GM12878 (cell line): ENCODE data around the gene ZNF134. TPM values are rescaled to one million over a fixed set of nuclear protein-coding genes. Genes with fewer than 3 reads are reported as not detected.

Source experiments
- ATAC-seq: fragments of 200-7000 bp; cut with Tn5 transposase; 3 replicates; pipeline ENCODE4 v1.9.1; 2020; ENCODE audit warnings: mild to moderate bottlenecking, moderate library complexity
- BruUV-seq: library from RNA; stranded (reverse); fragments of 400-500 nt; replicated peaks from 2 replicates; lab custom pipeline; 2021; lab: Mats Ljungman, UMichigan
- CTCF ChIA-PET: fragments of 300-600 bp; sonication (Branson Sonifier 250); formaldehyde crosslinking; extraction: SDS; loops from one replicate; lab custom pipeline; 2021; ENCODE audit warnings: inconsistent platforms; lab: Yijun Ruan, JAX
- POLR2A ChIA-PET: fragments of 350-600 bp; formaldehyde crosslinking; extraction: SDS; loops from one replicate; lab custom pipeline; 2021; ENCODE audit warnings: inconsistent platforms; lab: Charles Lee
- RAD21 ChIA-PET: fragments of 300-600 bp; sonication (Branson Sonifier 250); formaldehyde crosslinking; loops from one replicate; lab custom pipeline; 2023; ENCODE audit warnings: antibody characterized with exemption; ENCODE audit not compliant: unreplicated experiment; lab: Charles Lee
- SMC1A ChIA-PET: fragments of 300-600 bp; sonication (Branson Sonifier 250); formaldehyde crosslinking; loops from one replicate; lab custom pipeline; 2023; ENCODE audit not compliant: unreplicated experiment, uncharacterized antibody; lab: Charles Lee
- DNase-seq: peaks from one replicate; pipeline ENCODE4 v3.0.0-alpha.2; 2011; ENCODE audit warnings: low read depth, low spot score
- FAIRE-seq: peaks from 3 replicates; lab custom pipeline; 2011; peaks lifted over from hg19 to GRCh38; lab: Jason Lieb, UNC
- H2AFZ ChIP-seq: 2 replicates; pipeline ENCODE4 v1.6.0; 2011; ENCODE audit warnings: low read depth, low read length, control low read depth; ENCODE audit not compliant: control insufficient read depth
- H3K27ac ChIP-seq: 2 replicates; pipeline ENCODE4 v1.5.1; 2011; ENCODE audit warnings: control low read depth; ENCODE audit not compliant: control insufficient read depth, insufficient read depth
- H3K27me3 ChIP-seq, 2 experiments: replicated peaks in 1 of 2; 2 replicates each; pipeline versions ENCODE4 v1.6.0 to v1.6.1; 2011; ENCODE audit warnings: low read length in 1 of 2; ENCODE audit not compliant: control insufficient read depth in 2 of 2, insufficient read depth in 2 of 2
- H3K36me3 ChIP-seq, 2 experiments: 2 replicates each; pipeline ENCODE4 v1.5.1; 2011; ENCODE audit warnings: low read length in 1 of 2; ENCODE audit not compliant: control insufficient read depth in 2 of 2, insufficient read depth in 2 of 2
- H3K4me1 ChIP-seq: 2 replicates; pipeline ENCODE4 v1.6.1; 2011; ENCODE audit warnings: mild to moderate bottlenecking, low read length, moderate library complexity, mixed read lengths; ENCODE audit not compliant: control insufficient read depth, insufficient read depth
- H3K4me2 ChIP-seq: 2 replicates; pipeline ENCODE4 v1.6.0; 2011; ENCODE audit warnings: control low read depth; ENCODE audit not compliant: control insufficient read depth, insufficient read depth
- H3K4me3 ChIP-seq: fragments of 200-600 bp; sonication (generic); 2 replicates; pipeline ENCODE4 v1.5.1; 2016
- H3K79me2 ChIP-seq: 2 replicates; pipeline ENCODE4 v1.6.0; 2011; ENCODE audit warnings: low read length; ENCODE audit not compliant: control insufficient read depth, insufficient read depth
- H3K9ac ChIP-seq: 2 replicates; pipeline ENCODE4 v1.8.0; 2011; ENCODE audit warnings: low read length, control low read depth, mixed read lengths; ENCODE audit not compliant: control insufficient read depth, insufficient read depth
- H3K9me3 ChIP-seq: replicated peaks from 3 replicates; pipeline ENCODE4 v1.5.1; 2011; ENCODE audit warnings: mild to moderate bottlenecking, low read length; ENCODE audit not compliant: control insufficient read depth, insufficient read depth
- H4K20me1 ChIP-seq: 2 replicates; pipeline ENCODE4 v1.6.0; 2011; ENCODE audit not compliant: control insufficient read depth, insufficient read depth
- BACH1 ChIP-seq: fragments of 450-650 bp; IDR thresholded peaks from 2 replicates; pipeline ENCODE4 v1.6.1; 2017; ENCODE audit warnings: mild to moderate bottlenecking, borderline replicate concordance
- BHLHE40 ChIP-seq, 2 experiments: fragments of 450-650 bp in 1 of 2; IDR thresholded peaks; 2 replicates each; pipeline ENCODE4 v1.6.1; 2011 to 2017; ENCODE audit warnings: low read depth in 2 of 2, borderline replicate concordance in 1 of 2, improper control_type of control experiment in 1 of 2, low read length in 1 of 2, mild to moderate bottlenecking in 1 of 2
- POU2F2 ChIP-seq: IDR thresholded peaks from 3 replicates; pipeline ENCODE4 v1.6.1; 2011; ENCODE audit warnings: low read depth, mild to moderate bottlenecking, low read length, borderline replicate concordance
- SREBF2 ChIP-seq: IDR thresholded peaks from 2 replicates; pipeline ENCODE4 v1.6.1; 2012; ENCODE audit warnings: mild to moderate bottlenecking, low read length
- ZNF207 ChIP-seq: fragments of 450-650 bp; IDR thresholded peaks from 2 replicates; pipeline ENCODE4 v1.6.1; 2014; ENCODE audit warnings: antibody characterized with exemption, mild to moderate bottlenecking, borderline replicate concordance
- WGBS: methylation state at CpG from one replicate; pipeline ENCODE4 v1.1.6; 2016; ENCODE audit warnings: low lambda C conversion rate; ENCODE audit not compliant: insufficient replicate concordance, insufficient coverage; ENCODE audit errors: missing lambda C conversion rate; 5-methylcytosine and 5-hydroxymethylcytosine counted together
- in situ Hi-C: fragments of 300-500 bp; cut with MboI; formaldehyde crosslinking; loops from 9 replicates; pipeline ENCODE4 v1.14.3; 2018; ENCODE audit warnings: mixed read lengths
- intact Hi-C: fragments of 100-400 bp; cut with micrococcal nuclease; formaldehyde crosslinking; loops from one replicate; pipeline ENCODE4 v1.14.2; 2022; ENCODE audit not compliant: unreplicated experiment
- polyA plus RNA-seq, 11 experiments: library from polyadenylated mRNA; depleted of rRNA in 4 of 11; unstranded in 6 of 11; stranded (reverse) in 5 of 11; fragments of >200 nt; fragmentation: Nextera tagmentation in 4 of 11; fragmentation: Illumina TruSeq in 1 of 11; extraction: Ambion mirVana in 4 of 11; extraction: Trizol in 1 of 11; gene quantifications; 1 replicate in 1 of 11; 2 replicates in 10 of 11; pipeline versions ENCODE4 v1.2.1 to v1.2.3, GENCODE V29; 2011 to 2016; ENCODE audit warnings: inconsistent platforms in 2 of 11, missing spikeins in 2 of 11, low read depth in 1 of 11
- total RNA-seq, 4 experiments: library from RNA; depleted of rRNA in 3 of 4; stranded (reverse); fragments of >200 nt in 3 of 4; fragmentation: Illumina TruSeq in 1 of 4; extraction: Trizol in 1 of 4; gene quantifications; 2 replicates each; pipeline versions ENCODE4 v1.2.1 to v1.2.3, GENCODE V29; 2013 to 2021

The ZNF134 gene
- total and polyA plus RNA-seq, 10 of the 15 experiments (the other 5 are each of a cell fraction or from before 2014, with no cell fraction given), result 1.6 to 17.6 (median 9.7) TPM

- no peaks in the 10 kb centered on the region for H3K36me3 ChIP-seq
- ChIA-PET SMC1A (no interaction called here), POLR2A (no interaction called here), RAD21 (no interaction called here), CTCF (interaction anchor here (1.9 kb wide), 1 partner anchor 10 kb away, joined by 7 read pairs; the partner anchor contains the start of gene ZNF551)
- TF ChIP-seq SREBF2, result no peak
- no peak for TF ChIP-seq POU2F2
- no peak for TF ChIP-seq ZNF207
- no peak for TF ChIP-seq BACH1
- TF ChIP-seq BHLHE40 (IDR thresholded peaks at IDR 0.05; ENCODE audit: borderline replicate concordance in 1 of 2, low read depth in 2 of 2, low read length in 1 of 2), result no peak
- FAIRE-seq (no peak), ATAC-seq (no peak), DNase-seq (no peak)
- intact Hi-C loops (no loop called here), in situ Hi-C loops (no loop called here)
- H3K27me3 ChIP-seq, result no peaks in the 10 kb centered on the region
- no peaks in the 10 kb centered on the region for H4K20me1 ChIP-seq
- no peaks in the 10 kb centered on the region for H3K79me2 ChIP-seq
- H3K4me3 ChIP-seq, result no peak overlapping the region
- H3K9me3 ChIP-seq, result no peaks in the 10 kb centered on the region; the same call in 2 of the 3 replicates
- H3K4me1 ChIP-seq, result no peaks in the 10 kb centered on the region
- H2AFZ ChIP-seq, result no peak overlapping the region
- H3K4me2 ChIP-seq, result no peak overlapping the region
- no peak overlapping the region for H3K27ac ChIP-seq
- 36% methylated on average over 4 of the region's 4 CpGs for WGBS
- H3K9ac ChIP-seq, result no peak overlapping the region
- BruUV-seq, result no TSS peak
Observed at GRCh38 chr19:57672466-57672865, 58.4 kb downstream of the ZNF134 start.

Other genes with a start within 250 kb of the ZNF134 start
Only the 7 nearest of the 22 such genes appear.
- gene ZNF550, start 54.4 kb upstream of the ZNF134 start, total RNA-seq (2014; rRNA removed), result 7.6 and 8.0 TPM in 2 replicates
- gene ZNF550, start 54.4 kb upstream of the ZNF134 start, total RNA-seq (2014; rRNA removed; fragmentation: Illumina TruSeq; extraction: Trizol), result 7.2 and 7.6 TPM in 2 replicates
- gene ZNF550, start 54.4 kb upstream of the ZNF134 start, total RNA-seq (2021), result 7.1 and 9.0 TPM in 2 replicates
- gene ZNF550, start 54.4 kb upstream of the ZNF134 start, polyA plus RNA-seq (2011; rRNA removed), result 14.0 and 18.5 TPM in 2 replicates
- gene ZNF550, start 54.4 kb upstream of the ZNF134 start, polyA plus RNA-seq (2014; fragmentation: Illumina TruSeq; extraction: Trizol), result 7.9 and 10.9 TPM in 2 replicates
- gene ZNF550, start 54.4 kb upstream of the ZNF134 start, polyA plus RNA-seq (2014; fragmentation: Nextera tagmentation; extraction: Ambion mirVana), result 1 to 10 TPM; 2.6 to 3.6 TPM
- 7.2 and 8.6 TPM in 2 replicates for gene ZNF550, start 54.4 kb upstream of the ZNF134 start, polyA plus RNA-seq (2014; rRNA removed)
- gene ZNF550, start 54.4 kb upstream of the ZNF134 start, polyA plus RNA-seq (2016; fragmentation: Nextera tagmentation; extraction: Ambion mirVana), result 1 to 10 TPM; 4.5 to 4.9 TPM
- gene ZNF416, start 35.3 kb upstream of the ZNF134 start, total RNA-seq (2014; rRNA removed), result 5.2 and 5.4 TPM in 2 replicates
- 5.1 and 5.3 TPM in 2 replicates for gene ZNF416, start 35.3 kb upstream of the ZNF134 start, total RNA-seq (2014; rRNA removed; fragmentation: Illumina TruSeq; extraction: Trizol)
- 5.3 TPM in 2 replicates for gene ZNF416, start 35.3 kb upstream of the ZNF134 start, total RNA-seq (2021)
- gene ZNF416, start 35.3 kb upstream of the ZNF134 start, polyA plus RNA-seq (2011; rRNA removed), result 3.9 TPM in 2 replicates
- 4.1 and 5.4 TPM in 2 replicates for gene ZNF416, start 35.3 kb upstream of the ZNF134 start, polyA plus RNA-seq (2014; fragmentation: Illumina TruSeq; extraction: Trizol)
- 1 to 10 TPM; 1.2 to 1.6 TPM for gene ZNF416, start 35.3 kb upstream of the ZNF134 start, polyA plus RNA-seq (2014; fragmentation: Nextera tagmentation; extraction: Ambion mirVana)
- gene ZNF416, start 35.3 kb upstream of the ZNF134 start, polyA plus RNA-seq (2014; rRNA removed), result 3.2 and 3.9 TPM in 2 replicates
- 1 to 10 TPM; 4.4 to 5.1 TPM for gene ZNF416, start 35.3 kb upstream of the ZNF134 start, polyA plus RNA-seq (2016; fragmentation: Nextera tagmentation; extraction: Ambion mirVana)
- gene ZIK1, start 30.1 kb upstream of the ZNF134 start, total RNA-seq (2014; rRNA removed), result 3.5 and 4.6 TPM in 2 replicates
- 3.9 and 4.7 TPM in 2 replicates for gene ZIK1, start 30.1 kb upstream of the ZNF134 start, total RNA-seq (2014; rRNA removed; fragmentation: Illumina TruSeq; extraction: Trizol)
- gene ZIK1, start 30.1 kb upstream of the ZNF134 start, total RNA-seq (2021), result 3.3 and 3.5 TPM in 2 replicates
- 2.4 and 3.1 TPM in 2 replicates for gene ZIK1, start 30.1 kb upstream of the ZNF134 start, polyA plus RNA-seq (2011; rRNA removed)
- 2.8 and 3.5 TPM in 2 replicates for gene ZIK1, start 30.1 kb upstream of the ZNF134 start, polyA plus RNA-seq (2014; fragmentation: Illumina TruSeq; extraction: Trizol)
- 1 to 10 TPM in 1 of 2 experiments, under 1 TPM in 1; 0.45 to 1.1 TPM for gene ZIK1, start 30.1 kb upstream of the ZNF134 start, polyA plus RNA-seq (2014; fragmentation: Nextera tagmentation; extraction: Ambion mirVana)
- 2.3 TPM in 2 replicates for gene ZIK1, start 30.1 kb upstream of the ZNF134 start, polyA plus RNA-seq (2014; rRNA removed)
- 1 to 10 TPM; 2.5 to 3.3 TPM for gene ZIK1, start 30.1 kb upstream of the ZNF134 start, polyA plus RNA-seq (2016; fragmentation: Nextera tagmentation; extraction: Ambion mirVana)
- 9.3 and 9.9 TPM in 2 replicates for gene ZNF530, start 14.4 kb upstream of the ZNF134 start, total RNA-seq (2014; rRNA removed)
- gene ZNF530, start 14.4 kb upstream of the ZNF134 start, total RNA-seq (2014; rRNA removed; fragmentation: Illumina TruSeq; extraction: Trizol), result 6.0 and 6.7 TPM in 2 replicates
- 6.4 and 7.5 TPM in 2 replicates for gene ZNF530, start 14.4 kb upstream of the ZNF134 start, total RNA-seq (2021)
- gene ZNF530, start 14.4 kb upstream of the ZNF134 start, polyA plus RNA-seq (2011; rRNA removed), result 3.7 and 3.9 TPM in 2 replicates
- 5.5 and 6.9 TPM in 2 replicates for gene ZNF530, start 14.4 kb upstream of the ZNF134 start, polyA plus RNA-seq (2014; fragmentation: Illumina TruSeq; extraction: Trizol)
- gene ZNF530, start 14.4 kb upstream of the ZNF134 start, polyA plus RNA-seq (2014; fragmentation: Nextera tagmentation; extraction: Ambion mirVana), result 1 to 10 TPM; 1.9 to 2.1 TPM
- 8.8 and 12.9 TPM in 2 replicates for gene ZNF530, start 14.4 kb upstream of the ZNF134 start, polyA plus RNA-seq (2014; rRNA removed)
- gene ZNF530, start 14.4 kb upstream of the ZNF134 start, polyA plus RNA-seq (2016; fragmentation: Nextera tagmentation; extraction: Ambion mirVana), result 1 to 10 TPM; 6.5 to 8.3 TPM
- gene ZNF211, start 18.9 kb downstream of the ZNF134 start, total RNA-seq (2014; rRNA removed), result 10.7 and 11.1 TPM in 2 replicates
- 9.6 and 9.8 TPM in 2 replicates for gene ZNF211, start 18.9 kb downstream of the ZNF134 start, total RNA-seq (2014; rRNA removed; fragmentation: Illumina TruSeq; extraction: Trizol)
- 8.6 and 9.4 TPM in 2 replicates for gene ZNF211, start 18.9 kb downstream of the ZNF134 start, total RNA-seq (2021)
- 20.6 and 22.0 TPM in 2 replicates for gene ZNF211, start 18.9 kb downstream of the ZNF134 start, polyA plus RNA-seq (2011; rRNA removed)
- gene ZNF211, start 18.9 kb downstream of the ZNF134 start, polyA plus RNA-seq (2014; fragmentation: Illumina TruSeq; extraction: Trizol), result 9.3 and 12.2 TPM in 2 replicates
- 1 to 10 TPM; 2.1 to 3.6 TPM for gene ZNF211, start 18.9 kb downstream of the ZNF134 start, polyA plus RNA-seq (2014; fragmentation: Nextera tagmentation; extraction: Ambion mirVana)
- gene ZNF211, start 18.9 kb downstream of the ZNF134 start, polyA plus RNA-seq (2014; rRNA removed), result 8.5 and 9.1 TPM in 2 replicates
- 10 to 100 TPM in 1 of 2 experiments, 1 to 10 TPM in 1; 6.7 to 10.3 TPM for gene ZNF211, start 18.9 kb downstream of the ZNF134 start, polyA plus RNA-seq (2016; fragmentation: Nextera tagmentation; extraction: Ambion mirVana)
- not detected in 2 replicates for gene ZSCAN4, start 54.7 kb downstream of the ZNF134 start, total RNA-seq (2014; rRNA removed)
- gene ZSCAN4, start 54.7 kb downstream of the ZNF134 start, total RNA-seq (2014; rRNA removed; fragmentation: Illumina TruSeq; extraction: Trizol), result not detected in 2 replicates
- gene ZSCAN4, start 54.7 kb downstream of the ZNF134 start, total RNA-seq (2021), result not detected in 2 replicates
- 0.04 and 0.10 TPM in 2 replicates for gene ZSCAN4, start 54.7 kb downstream of the ZNF134 start, polyA plus RNA-seq (2011; rRNA removed)
- gene ZSCAN4, start 54.7 kb downstream of the ZNF134 start, polyA plus RNA-seq (2014; fragmentation: Illumina TruSeq; extraction: Trizol), result 0.06 TPM in 1 of 2 replicates, not detected in the other
- under 1 TPM in 1 of 2 experiments, not detected in 1; 0.04 TPM for gene ZSCAN4, start 54.7 kb downstream of the ZNF134 start, polyA plus RNA-seq (2014; fragmentation: Nextera tagmentation; extraction: Ambion mirVana)
- not detected in 2 replicates for gene ZSCAN4, start 54.7 kb downstream of the ZNF134 start, polyA plus RNA-seq (2014; rRNA removed)
- not detected for gene ZSCAN4, start 54.7 kb downstream of the ZNF134 start, polyA plus RNA-seq (2016; fragmentation: Nextera tagmentation; extraction: Ambion mirVana)
- 10.7 and 11.4 TPM in 2 replicates for gene ZNF551, start 67.7 kb downstream of the ZNF134 start, total RNA-seq (2014; rRNA removed)
- 11.1 and 11.2 TPM in 2 replicates for gene ZNF551, start 67.7 kb downstream of the ZNF134 start, total RNA-seq (2014; rRNA removed; fragmentation: Illumina TruSeq; extraction: Trizol)
- 9.0 and 10.3 TPM in 2 replicates for gene ZNF551, start 67.7 kb downstream of the ZNF134 start, total RNA-seq (2021)
- 7.3 and 8.5 TPM in 2 replicates for gene ZNF551, start 67.7 kb downstream of the ZNF134 start, polyA plus RNA-seq (2011; rRNA removed)
- gene ZNF551, start 67.7 kb downstream of the ZNF134 start, polyA plus RNA-seq (2014; fragmentation: Illumina TruSeq; extraction: Trizol), result 7.7 and 9.0 TPM in 2 replicates
- 1 to 10 TPM; 1.8 to 2.0 TPM for gene ZNF551, start 67.7 kb downstream of the ZNF134 start, polyA plus RNA-seq (2014; fragmentation: Nextera tagmentation; extraction: Ambion mirVana)
- gene ZNF551, start 67.7 kb downstream of the ZNF134 start, polyA plus RNA-seq (2014; rRNA removed), result 5.9 and 7.4 TPM in 2 replicates
- gene ZNF551, start 67.7 kb downstream of the ZNF134 start, polyA plus RNA-seq (2016; fragmentation: Nextera tagmentation; extraction: Ambion mirVana), result 1 to 10 TPM; 6.9 to 8.3 TPM